SK-N-SH treated with all-trans-retinoic acid at 6 μM for 48 hours (cell line): ENCODE measurements around the gene NOXA1.

Experiments used
- ATAC-seq: fragments of 200-7000 bp; cut with Tn5 transposase; 3 replicates; pipeline ENCODE4 v1.9.1; 2020; ENCODE audit warnings: mild to moderate bottlenecking, moderate library complexity
- BACH2 ChIP-seq: fragments of 250-450 bp; sonication (Bioruptor Pico); IDR thresholded peaks from 2 replicates; pipeline ENCODE4 v1.9.0; 2021; ENCODE audit warnings: mild to moderate bottlenecking, borderline replicate concordance
- CREB5 ChIP-seq: fragments of 250-450 bp; sonication (Bioruptor Pico); IDR thresholded peaks from 2 replicates; pipeline ENCODE4 v1.5.1; 2020; ENCODE audit warnings: low read depth, mild to moderate bottlenecking, moderate library complexity
- CSDC2 ChIP-seq: fragments of 250-450 bp; sonication (Bioruptor Pico); IDR thresholded peaks from 2 replicates; pipeline ENCODE4 v1.5.0; 2020; ENCODE audit warnings: mild to moderate bottlenecking, moderate library complexity
- ESRRG ChIP-seq: fragments of 250-450 bp; sonication (Bioruptor Pico); IDR thresholded peaks from 2 replicates; pipeline ENCODE4 v1.6.1; 2021; ENCODE audit warnings: mild to moderate bottlenecking
- GLIS3 ChIP-seq: fragments of 250-450 bp; sonication (Bioruptor Pico); IDR thresholded peaks from 2 replicates; pipeline ENCODE4 v1.5.0; 2020; ENCODE audit warnings: mild to moderate bottlenecking, moderate library complexity
- OSR1 ChIP-seq: fragments of 250-450 bp; sonication (Bioruptor Pico); IDR thresholded peaks from 2 replicates; pipeline ENCODE4 v1.8.0; 2022; ENCODE audit warnings: moderate library complexity, mild to moderate bottlenecking, inconsistent platforms
- PATZ1 ChIP-seq: fragments of 250-450 bp; sonication (Bioruptor Pico); IDR thresholded peaks from 2 replicates; pipeline ENCODE4 v1.8.0; 2020; ENCODE audit warnings: mild to moderate bottlenecking, moderate library complexity, borderline replicate concordance
- PPARA ChIP-seq: fragments of 250-450 bp; sonication (Bioruptor Pico); IDR thresholded peaks from 2 replicates; pipeline ENCODE4 v1.5.0; 2020; ENCODE audit warnings: mild to moderate bottlenecking, borderline replicate concordance
- RARB ChIP-seq: fragments of 250-450 bp; sonication (Bioruptor Pico); IDR thresholded peaks from 2 replicates; pipeline ENCODE4 v1.8.0; 2021; ENCODE audit warnings: mild to moderate bottlenecking, moderate library complexity
- SNAI2 ChIP-seq: fragments of 250-450 bp; sonication (Bioruptor Pico); IDR thresholded peaks from 2 replicates; pipeline ENCODE4 v1.5.0; 2020; ENCODE audit warnings: mild to moderate bottlenecking, moderate library complexity
- TCF4 ChIP-seq: fragments of 250-450 bp; sonication (Bioruptor Pico); IDR thresholded peaks from 2 replicates; pipeline ENCODE4 v1.8.0; 2021; ENCODE audit warnings: mild to moderate bottlenecking, moderate library complexity, borderline replicate concordance
- TOX ChIP-seq: fragments of 250-450 bp; sonication (Bioruptor Pico); IDR thresholded peaks from 2 replicates; pipeline ENCODE4 v1.8.0; 2021; ENCODE audit warnings: mild to moderate bottlenecking, moderate library complexity, borderline replicate concordance
- TSHZ2 ChIP-seq: fragments of 250-450 bp; sonication (Bioruptor Pico); IDR thresholded peaks from 2 replicates; pipeline ENCODE4 v1.5.0; 2020; ENCODE audit warnings: mild to moderate bottlenecking, moderate library complexity
- ZC3H10 ChIP-seq: fragments of 250-450 bp; sonication (Bioruptor Pico); IDR thresholded peaks from 2 replicates; pipeline ENCODE4 v1.5.1; 2021; ENCODE audit warnings: mild to moderate bottlenecking, moderate library complexity
- ZFP3 ChIP-seq: fragments of 250-450 bp; sonication (Bioruptor Pico); IDR thresholded peaks from 2 replicates; pipeline ENCODE4 v1.5.0; 2020; ENCODE audit warnings: mild to moderate bottlenecking, moderate library complexity
- ZFP30 ChIP-seq: fragments of 450-650 bp; formaldehyde crosslinking; IDR thresholded peaks from 2 replicates; pipeline ENCODE4 v1.5.0; 2022; ENCODE audit warnings: mild to moderate bottlenecking, moderate library complexity
- ZNF565 ChIP-seq: fragments of 450-650 bp; formaldehyde crosslinking; conservative IDR thresholded peaks from 2 replicates; pipeline ENCODE4 v1.5.0; 2020; ENCODE audit warnings: low read depth, mild to moderate bottlenecking, moderate library complexity
- ZNF70 ChIP-seq: fragments of 450-650 bp; formaldehyde crosslinking; IDR thresholded peaks from 2 replicates; pipeline ENCODE4 v1.5.0; 2020; ENCODE audit warnings: mild to moderate bottlenecking, moderate library complexity
- TF ChIP-seq, protein P1 (sequence below): fragments of 250-450 bp; sonication (Bioruptor Pico); IDR thresholded peaks from 2 replicates; pipeline ENCODE4 v1.8.0; 2021; ENCODE audit warnings: low read depth, mild to moderate bottlenecking, moderate library complexity, borderline replicate concordance
- TF ChIP-seq, protein P2 (sequence below): fragments of 250-450 bp; sonication (Bioruptor Pico); IDR thresholded peaks from 2 replicates; pipeline ENCODE4 v1.5.1; 2021; ENCODE audit warnings: mild to moderate bottlenecking, moderate library complexity

The NOXA1 gene

GRCh38 chr9:137416006-137416562 is 7.1 kb upstream of the NOXA1 start:
- no peak for ATAC-seq

DNA sequence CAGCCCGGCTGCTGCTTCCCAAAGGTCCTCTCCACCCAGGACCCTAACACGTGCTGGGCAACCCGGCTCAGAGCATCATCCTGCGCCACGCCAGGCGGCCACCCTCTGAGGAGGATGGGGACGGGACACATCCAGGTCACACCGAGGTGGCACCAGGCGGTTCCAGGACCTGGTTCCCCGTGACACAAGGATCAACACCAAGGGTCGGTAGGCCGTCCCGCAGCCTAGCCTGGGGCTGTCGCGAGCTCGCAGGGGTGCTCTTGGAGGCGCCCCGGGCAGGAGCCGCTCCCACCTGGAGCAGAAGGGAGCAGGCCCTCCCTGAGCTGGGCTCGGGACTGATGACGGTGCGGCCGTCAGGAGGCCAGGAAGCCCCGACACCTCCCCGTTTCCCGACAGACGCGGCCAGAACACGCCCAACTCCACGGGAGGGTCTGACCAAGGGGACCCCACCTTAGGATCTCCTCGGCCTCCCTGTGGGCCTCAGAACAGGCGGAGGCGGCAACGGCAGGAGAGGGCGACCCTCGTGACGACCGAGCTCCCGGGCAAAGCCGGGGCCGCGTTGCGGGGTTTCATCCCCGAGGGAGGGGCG is 6.5 kb upstream of the NOXA1 start:
- TF ChIP-seq CREB5 (CRISPR knock-in tag) = no peak
- TF ChIP-seq ZFP3 (CRISPR knock-in tag) = no peak
- TF ChIP-seq GLIS3 (CRISPR knock-in tag) = no peak
- no peak for TF ChIP-seq TCF4
- TF ChIP-seq, all 23 proteins: peak for 0
- ATAC-seq = no peak

More at GRCh38 chr9:137416006-137416562, 7.1 kb upstream of the NOXA1 start:
- TF ChIP-seq OSR1 (CRISPR knock-in tag) (no peak), GLIS3 (CRISPR knock-in tag) (no peak)

GRCh38 chr9:137417161-137418021 is 5.8 kb upstream of the NOXA1 start:
- TF ChIP-seq RARB (CRISPR knock-in tag) (no peak), PATZ1 (CRISPR knock-in tag) (no peak), ZNF70 (CRISPR knock-in tag) (no peak), ZC3H10 (no peak), ZFP30 (CRISPR knock-in tag) (no peak), GLIS3 (CRISPR knock-in tag) (no peak), ZNF565 (CRISPR knock-in tag) (no peak), TOX (CRISPR knock-in tag) (no peak), CSDC2 (CRISPR knock-in tag) (no peak), TCF4 (no peak)
- TF ChIP-seq, protein P1, sequence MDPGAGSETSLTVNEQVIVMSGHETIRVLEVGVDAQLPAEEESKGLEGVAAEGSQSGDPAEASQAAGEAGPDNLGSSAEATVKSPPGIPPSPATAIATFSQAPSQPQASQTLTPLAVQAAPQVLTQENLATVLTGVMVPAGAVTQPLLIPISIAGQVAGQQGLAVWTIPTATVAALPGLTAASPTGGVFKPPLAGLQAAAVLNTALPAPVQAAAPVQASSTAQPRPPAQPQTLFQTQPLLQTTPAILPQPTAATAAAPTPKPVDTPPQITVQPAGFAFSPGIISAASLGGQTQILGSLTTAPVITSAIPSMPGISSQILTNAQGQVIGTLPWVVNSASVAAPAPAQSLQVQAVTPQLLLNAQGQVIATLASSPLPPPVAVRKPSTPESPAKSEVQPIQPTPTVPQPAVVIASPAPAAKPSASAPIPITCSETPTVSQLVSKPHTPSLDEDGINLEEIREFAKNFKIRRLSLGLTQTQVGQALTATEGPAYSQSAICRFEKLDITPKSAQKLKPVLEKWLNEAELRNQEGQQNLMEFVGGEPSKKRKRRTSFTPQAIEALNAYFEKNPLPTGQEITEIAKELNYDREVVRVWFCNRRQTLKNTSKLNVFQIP (CRISPR knock-in tag) = no peak
- no peak for ATAC-seq

- no peak for ATAC-seq
- TF ChIP-seq RARB (CRISPR knock-in tag) (no peak), ESRRG (CRISPR knock-in tag) (no peak), TSHZ2 (CRISPR knock-in tag) (no peak), ZNF70 (CRISPR knock-in tag) (no peak), ZC3H10 (no peak), BACH2 (CRISPR knock-in tag) (no peak), CSDC2 (CRISPR knock-in tag) (no peak), OSR1 (CRISPR knock-in tag) (no peak), GLIS3 (CRISPR knock-in tag) (no peak), PPARA (CRISPR knock-in tag) (no peak), SNAI2 (CRISPR knock-in tag) (no peak), ZFP3 (CRISPR knock-in tag) (no peak), ZNF565 (CRISPR knock-in tag) (no peak)
- TF ChIP-seq, protein P2, sequence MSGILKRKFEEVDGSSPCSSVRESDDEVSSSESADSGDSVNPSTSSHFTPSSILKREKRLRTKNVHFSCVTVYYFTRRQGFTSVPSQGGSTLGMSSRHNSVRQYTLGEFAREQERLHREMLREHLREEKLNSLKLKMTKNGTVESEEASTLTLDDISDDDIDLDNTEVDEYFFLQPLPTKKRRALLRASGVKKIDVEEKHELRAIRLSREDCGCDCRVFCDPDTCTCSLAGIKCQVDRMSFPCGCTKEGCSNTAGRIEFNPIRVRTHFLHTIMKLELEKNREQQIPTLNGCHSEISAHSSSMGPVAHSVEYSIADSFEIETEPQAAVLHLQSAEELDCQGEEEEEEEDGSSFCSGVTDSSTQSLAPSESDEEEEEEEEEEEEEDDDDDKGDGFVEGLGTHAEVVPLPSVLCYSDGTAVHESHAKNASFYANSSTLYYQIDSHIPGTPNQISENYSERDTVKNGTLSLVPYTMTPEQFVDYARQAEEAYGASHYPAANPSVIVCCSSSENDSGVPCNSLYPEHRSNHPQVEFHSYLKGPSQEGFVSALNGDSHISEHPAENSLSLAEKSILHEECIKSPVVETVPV (CRISPR knock-in tag) = no peak
- TF ChIP-seq, protein P1 (CRISPR knock-in tag) = no peak
Observed at GRCh38 chr9:137421838-137422603, 1.2 kb upstream of the NOXA1 start.
